Measurements from ENCODE around the gene HOMER3. TPM values are rescaled to one million over a fixed set of nuclear protein-coding genes. Genes with fewer than 3 reads are reported as not detected.
A peak's percentile ranks its signal among the peaks of the same experiment; 100 is the strongest.

HOMER3 gene
- 10 to 100 TPM in 1 of 2 donors, 1 to 10 TPM in 1; 8.9 to 12.6 TPM for polyA plus RNA-seq

GRCh38 chr19:18940769-18941627, at the start of gene HOMER3:
HOMER3 (minus strand) TSS chr19:18941217; CDS start chr19:18938982, 2,235 bp downstream.
- Histone ChIP-seq H3K27me3 (ENCODE audit: control insufficient read depth in 1 of 2, insufficient read depth in 2 of 2, low read length in 2 of 2) (no peaks in the 10 kb centered on the region), H3K4me3 (ENCODE audit: low read depth in 1 of 2, low read length in 2 of 2) (peak within 1 kb of the TSS; percentile 55 to 69), H3K9me3 (ENCODE audit: control insufficient read depth in 2 of 2, insufficient read depth in 1 of 2, low read depth in 1 of 2, low read length in 1 of 2) (no peaks in the 10 kb centered on the region), H3K36me3 (ENCODE audit: control insufficient read depth in 2 of 2, insufficient read depth in 2 of 2, low read length in 1 of 2) (no peaks in the 10 kb centered on the region), H3K27ac (ENCODE audit: low read depth in 2 of 2, low read length in 1 of 2) (peak within 1 kb of the TSS in 1 of 2 donors; percentile 20), H3K4me1 (ENCODE audit: control insufficient read depth in 2 of 2, insufficient read depth in 2 of 2, low read length in 1 of 2) (peaks cover 0 to 2% of the 10 kb centered on the region in 2 donors)
- 1 to 2% methylated on average over 47 to 80 of the region's 81 CpGs for WGBS, 2 donors

GRCh38 chr19:18990128-18990708, 49.2 kb upstream of the HOMER3 start:
- WGBS, 2 donors: 86% methylated on average over 5 of the region's 5 CpGs
- no peaks in the 10 kb centered on the region for H3K27me3 ChIP-seq (ENCODE audit: control insufficient read depth in 1 of 2, insufficient read depth in 2 of 2, low read length in 2 of 2)
- no peaks in the 10 kb centered on the region for H3K9me3 ChIP-seq (ENCODE audit: control insufficient read depth in 2 of 2, insufficient read depth in 1 of 2, low read depth in 1 of 2, low read length in 1 of 2)
- H3K27ac ChIP-seq (ENCODE audit: low read depth in 2 of 2, low read length in 1 of 2): no peak overlapping the region
- peaks cover 2 to 3% of the 10 kb centered on the region in 2 donors for H3K4me1 ChIP-seq (ENCODE audit: control insufficient read depth in 2 of 2, insufficient read depth in 2 of 2, low read length in 1 of 2)
- no peak overlapping the region for H3K4me3 ChIP-seq (ENCODE audit: low read depth in 1 of 2, low read length in 2 of 2)
- H3K36me3 ChIP-seq (ENCODE audit: control insufficient read depth in 2 of 2, insufficient read depth in 2 of 2, low read length in 1 of 2): peaks cover 0 to 26% of the 10 kb centered on the region in 2 donors

- Histone ChIP-seq H3K36me3 (ENCODE audit: control insufficient read depth in 2 of 2, insufficient read depth in 2 of 2, low read length in 1 of 2) (peaks cover 0 to 25% of the 10 kb centered on the region in 2 donors), H3K27me3 (ENCODE audit: control insufficient read depth in 1 of 2, insufficient read depth in 2 of 2, low read length in 2 of 2) (no peaks in the 10 kb centered on the region), H3K4me1 (ENCODE audit: control insufficient read depth in 2 of 2, insufficient read depth in 2 of 2, low read length in 1 of 2) (peaks cover 2 to 3% of the 10 kb centered on the region in 2 donors), H3K27ac (ENCODE audit: low read depth in 2 of 2, low read length in 1 of 2) (no peak overlapping the region), H3K9me3 (ENCODE audit: control insufficient read depth in 2 of 2, insufficient read depth in 1 of 2, low read depth in 1 of 2, low read length in 1 of 2) (no peaks in the 10 kb centered on the region), H3K4me3 (ENCODE audit: low read depth in 1 of 2, low read length in 2 of 2) (no peak overlapping the region)
- WGBS, 2 donors: 41 to 62% methylated on average over 10 of the region's 10 CpGs
Measured at GRCh38 chr19:18989316-18989715, 48.3 kb upstream of the HOMER3 start.

- H3K4me3 ChIP-seq (ENCODE audit: low read depth in 1 of 2, low read length in 2 of 2): no peak overlapping the region
Measured at GRCh38 chr19:18987456-18987855, 46.4 kb upstream of the HOMER3 start.

GRCh38 chr19:18985257-18985656, 44.2 kb upstream of the HOMER3 start:
- Histone ChIP-seq H3K27me3 (ENCODE audit: control insufficient read depth in 1 of 2, insufficient read depth in 2 of 2, low read length in 2 of 2) (peaks cover 0 to 3% of the 10 kb centered on the region in 2 donors), H3K4me3 (ENCODE audit: low read depth in 1 of 2, low read length in 2 of 2) (no peak overlapping the region), H3K9me3 (ENCODE audit: control insufficient read depth in 2 of 2, insufficient read depth in 1 of 2, low read depth in 1 of 2, low read length in 1 of 2) (no peaks in the 10 kb centered on the region), H3K4me1 (ENCODE audit: control insufficient read depth in 2 of 2, insufficient read depth in 2 of 2, low read length in 1 of 2) (peaks cover 0 to 3% of the 10 kb centered on the region in 2 donors), H3K36me3 (ENCODE audit: control insufficient read depth in 2 of 2, insufficient read depth in 2 of 2, low read length in 1 of 2) (peaks cover 0 to 2% of the 10 kb centered on the region in 2 donors), H3K27ac (ENCODE audit: low read depth in 2 of 2, low read length in 1 of 2) (no peak overlapping the region)
- 16 to 36% methylated on average over 7 of the region's 7 CpGs for WGBS, 2 donors

More at GRCh38 chr19:18987456-18987855, 46.4 kb upstream of the HOMER3 start:
- Histone ChIP-seq H3K9me3 (ENCODE audit: control insufficient read depth in 2 of 2, insufficient read depth in 1 of 2, low read depth in 1 of 2, low read length in 1 of 2) (no peaks in the 10 kb centered on the region), H3K27me3 (ENCODE audit: control insufficient read depth in 1 of 2, insufficient read depth in 2 of 2, low read length in 2 of 2) (peaks cover 0 to 2% of the 10 kb centered on the region in 2 donors), H3K27ac (ENCODE audit: low read depth in 2 of 2, low read length in 1 of 2) (no peak overlapping the region), H3K36me3 (ENCODE audit: control insufficient read depth in 2 of 2, insufficient read depth in 2 of 2, low read length in 1 of 2) (peaks cover 0 to 10% of the 10 kb centered on the region in 2 donors), H3K4me1 (ENCODE audit: control insufficient read depth in 2 of 2, insufficient read depth in 2 of 2, low read length in 1 of 2) (peaks cover 2 to 3% of the 10 kb centered on the region in 2 donors)
- 27 to 41% methylated on average over 4 of the region's 4 CpGs for WGBS, 2 donors

GRCh38 chr19:18984251-18984650, 43.2 kb upstream of the HOMER3 start:
- peaks cover 0 to 3% of the 10 kb centered on the region in 2 donors for H3K27me3 ChIP-seq (ENCODE audit: control insufficient read depth in 1 of 2, insufficient read depth in 2 of 2, low read length in 2 of 2)
- no peaks in the 10 kb centered on the region for H3K9me3 ChIP-seq (ENCODE audit: control insufficient read depth in 2 of 2, insufficient read depth in 1 of 2, low read depth in 1 of 2, low read length in 1 of 2)
- 69 to 73% methylated on average over 3 of the region's 3 CpGs for WGBS, 2 donors
- no peak overlapping the region for H3K27ac ChIP-seq (ENCODE audit: low read depth in 2 of 2, low read length in 1 of 2)
- H3K4me1 ChIP-seq (ENCODE audit: control insufficient read depth in 2 of 2, insufficient read depth in 2 of 2, low read length in 1 of 2): no peaks in the 10 kb centered on the region
- no peak overlapping the region for H3K4me3 ChIP-seq (ENCODE audit: low read depth in 1 of 2, low read length in 2 of 2)
- H3K36me3 ChIP-seq (ENCODE audit: control insufficient read depth in 2 of 2, insufficient read depth in 2 of 2, low read length in 1 of 2): no peaks in the 10 kb centered on the region

- H3K4me3 ChIP-seq (ENCODE audit: low read depth in 1 of 2, low read length in 2 of 2): no peak overlapping the region
- 76 to 80% methylated on average over 2 of the region's 2 CpGs for WGBS, 2 donors
- H3K36me3 ChIP-seq (ENCODE audit: control insufficient read depth in 2 of 2, insufficient read depth in 2 of 2, low read length in 1 of 2): no peaks in the 10 kb centered on the region
- no peaks in the 10 kb centered on the region for H3K4me1 ChIP-seq (ENCODE audit: control insufficient read depth in 2 of 2, insufficient read depth in 2 of 2, low read length in 1 of 2)
- no peaks in the 10 kb centered on the region for H3K9me3 ChIP-seq (ENCODE audit: control insufficient read depth in 2 of 2, insufficient read depth in 1 of 2, low read depth in 1 of 2, low read length in 1 of 2)
- peaks cover 0 to 3% of the 10 kb centered on the region in 2 donors for H3K27me3 ChIP-seq (ENCODE audit: control insufficient read depth in 1 of 2, insufficient read depth in 2 of 2, low read length in 2 of 2)
- H3K27ac ChIP-seq (ENCODE audit: low read depth in 2 of 2, low read length in 1 of 2): no peak overlapping the region
Measured at GRCh38 chr19:18982669-18983068, 41.7 kb upstream of the HOMER3 start.

GRCh38 chr19:18980432-18981020, 39.5 kb upstream of the HOMER3 start:
- no peaks in the 10 kb centered on the region for H3K36me3 ChIP-seq (ENCODE audit: control insufficient read depth in 2 of 2, insufficient read depth in 2 of 2, low read length in 1 of 2)
- H3K27ac ChIP-seq (ENCODE audit: low read depth in 2 of 2, low read length in 1 of 2): no peak overlapping the region
- no peak overlapping the region for H3K4me3 ChIP-seq (ENCODE audit: low read depth in 1 of 2, low read length in 2 of 2)
- no peaks in the 10 kb centered on the region for H3K4me1 ChIP-seq (ENCODE audit: control insufficient read depth in 2 of 2, insufficient read depth in 2 of 2, low read length in 1 of 2)
- H3K9me3 ChIP-seq (ENCODE audit: control insufficient read depth in 2 of 2, insufficient read depth in 1 of 2, low read depth in 1 of 2, low read length in 1 of 2): no peaks in the 10 kb centered on the region
- WGBS, 2 donors: 78 to 84% methylated on average over 7 of the region's 7 CpGs
- H3K27me3 ChIP-seq (ENCODE audit: control insufficient read depth in 1 of 2, insufficient read depth in 2 of 2, low read length in 2 of 2): peaks cover 0 to 3% of the 10 kb centered on the region in 2 donors

- no peak overlapping the region for H3K4me3 ChIP-seq (ENCODE audit: low read depth in 1 of 2, low read length in 2 of 2)
- H3K9me3 ChIP-seq (ENCODE audit: control insufficient read depth in 2 of 2, insufficient read depth in 1 of 2, low read depth in 1 of 2, low read length in 1 of 2): no peaks in the 10 kb centered on the region
- WGBS, 2 donors: 65 to 72% methylated on average over 7 of the region's 7 CpGs
- H3K36me3 ChIP-seq (ENCODE audit: control insufficient read depth in 2 of 2, insufficient read depth in 2 of 2, low read length in 1 of 2): no peaks in the 10 kb centered on the region
- no peaks in the 10 kb centered on the region for H3K4me1 ChIP-seq (ENCODE audit: control insufficient read depth in 2 of 2, insufficient read depth in 2 of 2, low read length in 1 of 2)
- H3K27me3 ChIP-seq (ENCODE audit: control insufficient read depth in 1 of 2, insufficient read depth in 2 of 2, low read length in 2 of 2): peaks cover 0 to 3% of the 10 kb centered on the region in 2 donors
- no peak overlapping the region for H3K27ac ChIP-seq (ENCODE audit: low read depth in 2 of 2, low read length in 1 of 2)
Measured at GRCh38 chr19:18978616-18979015, 37.6 kb upstream of the HOMER3 start.

Data from esophagus (tissue), 2 donors.